ENCODE measurements around the gene MRPS18C.
"Not testable (repeated sequence)": the region's sequence is repeated elsewhere in the genome, so short reads cannot be mapped to it uniquely, and the experiment has no call there.

Gene MRPS18C

DNA sequence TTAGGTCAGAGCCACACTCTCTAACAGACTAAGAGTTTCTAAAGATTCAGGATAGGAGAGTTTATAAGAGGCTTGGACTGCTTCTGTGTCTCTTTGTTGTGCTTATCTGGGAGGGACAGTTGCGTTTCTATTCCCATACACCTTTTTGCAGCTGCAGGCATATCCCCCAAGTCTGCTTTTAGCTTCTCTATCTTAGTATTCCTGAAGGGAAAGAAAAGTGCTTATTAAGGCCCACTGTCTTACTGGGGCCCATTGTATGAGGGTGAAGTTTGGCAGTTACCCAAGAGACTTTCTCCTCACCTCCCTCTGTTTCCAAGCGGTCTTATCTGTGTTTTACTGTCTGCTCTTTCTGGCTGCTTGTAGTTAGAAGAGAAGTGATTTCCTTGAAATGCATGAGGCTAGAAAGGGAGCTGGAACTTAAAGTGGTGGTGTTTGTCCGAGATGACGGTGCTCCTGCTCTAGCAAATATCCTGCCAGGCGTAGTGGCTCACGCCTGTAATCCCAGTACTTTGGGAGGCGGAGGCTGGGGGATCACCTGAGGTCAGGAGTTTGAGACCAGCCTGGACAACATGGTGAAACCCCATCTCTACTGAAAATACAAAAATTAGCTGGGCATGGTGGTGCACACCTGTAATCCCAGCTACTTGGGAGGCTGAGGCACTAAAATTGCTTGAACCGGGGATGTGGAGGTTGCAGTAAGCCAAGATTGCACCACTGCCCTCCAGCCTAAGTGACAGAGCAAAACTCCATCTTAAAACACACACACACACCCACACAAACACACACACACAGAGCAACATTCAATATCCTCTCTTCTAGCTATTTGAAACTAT, 40.4 kb downstream of the MRPS18C start:
- DNase-seq (ENCODE audit: low read depth in 2 of 2), result not testable (repeated sequence)

DNA sequence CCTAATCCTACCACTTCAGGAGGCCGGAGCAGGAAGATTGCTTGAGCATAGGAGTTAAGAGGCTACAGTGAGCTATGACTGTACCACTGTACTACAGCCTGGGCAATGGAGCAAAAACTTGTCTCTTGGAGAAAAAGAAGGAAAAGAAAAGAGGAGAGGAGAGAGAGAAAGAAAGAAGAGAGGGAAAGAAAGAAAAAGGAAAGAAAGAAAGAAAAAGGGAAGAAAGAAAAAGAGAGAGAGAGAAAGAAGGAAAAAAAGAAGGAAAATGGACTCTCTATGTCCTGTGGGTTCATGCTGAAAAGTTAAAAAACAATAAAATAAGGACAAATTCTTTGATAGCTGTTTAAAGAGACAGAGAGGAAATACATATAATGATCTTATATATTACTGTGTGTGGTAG, 42.3 kb downstream of the MRPS18C start:
- no peak for DNase-seq (ENCODE audit: low read depth in 2 of 2)

DNA sequence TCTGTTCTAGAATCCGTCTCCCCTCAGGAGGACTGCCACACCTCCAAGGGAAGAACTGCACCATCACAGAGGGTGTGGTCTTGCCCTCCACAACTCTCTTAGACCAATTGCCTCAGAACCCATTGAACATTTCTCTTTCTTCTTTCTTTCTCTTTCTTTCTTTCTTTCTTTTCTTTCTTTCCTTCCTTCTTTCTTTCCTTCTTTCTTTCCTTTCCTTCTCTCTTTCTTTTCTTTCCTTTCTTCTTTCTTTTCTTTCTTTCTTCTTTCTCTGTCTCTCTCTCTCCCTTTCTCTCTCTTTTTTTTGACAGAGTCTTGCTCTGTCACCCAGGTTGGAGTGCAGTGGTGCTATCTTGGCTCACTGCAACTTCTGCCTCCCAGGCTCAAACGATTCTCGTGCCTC, 45.8 kb downstream of the MRPS18C start:
- DNase-seq (ENCODE audit: low read depth in 2 of 2), result not testable (repeated sequence)

DNA sequence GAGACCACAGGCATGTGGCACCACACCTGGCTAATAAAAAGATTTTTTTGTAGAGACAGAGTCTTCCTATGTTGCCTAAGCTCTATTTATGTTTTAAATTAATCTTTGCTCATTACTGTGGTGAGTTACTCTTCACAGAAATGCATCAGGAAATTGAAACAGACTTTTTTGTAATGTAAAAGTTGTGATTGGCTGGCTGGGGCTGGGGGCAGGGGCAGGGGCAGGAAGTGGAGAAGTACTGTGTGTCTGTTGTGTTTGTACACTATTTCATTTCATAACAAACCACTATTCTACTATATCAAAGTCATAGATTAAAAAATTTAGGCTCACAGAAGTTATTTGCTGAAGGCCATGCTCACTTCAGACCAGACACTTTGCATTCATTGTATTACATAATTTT, 48.1 kb downstream of the MRPS18C start:
- no peak for DNase-seq (ENCODE audit: low read depth in 2 of 2)

DNA sequence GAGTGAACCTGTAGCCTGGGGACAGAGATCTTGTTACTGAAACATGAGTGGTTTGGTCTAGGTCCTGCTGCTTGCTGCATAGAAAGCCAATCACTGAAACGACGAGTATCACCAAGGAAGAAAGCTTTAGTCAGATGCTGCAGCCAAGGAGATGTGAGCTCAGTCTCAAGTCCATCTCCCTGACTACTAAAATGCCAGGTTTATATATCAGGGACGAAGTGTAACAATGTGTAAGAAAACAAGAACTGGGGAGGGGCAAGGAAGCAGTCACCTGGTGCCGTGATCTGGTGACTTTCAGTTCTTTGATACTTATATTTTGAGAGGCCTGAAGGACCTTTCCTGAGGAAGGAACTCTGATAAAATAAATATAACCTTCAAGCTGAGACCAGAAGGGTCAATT, 48.6 kb downstream of the MRPS18C start:
- DNase-seq (ENCODE audit: low read depth in 2 of 2), result no peak

DNA sequence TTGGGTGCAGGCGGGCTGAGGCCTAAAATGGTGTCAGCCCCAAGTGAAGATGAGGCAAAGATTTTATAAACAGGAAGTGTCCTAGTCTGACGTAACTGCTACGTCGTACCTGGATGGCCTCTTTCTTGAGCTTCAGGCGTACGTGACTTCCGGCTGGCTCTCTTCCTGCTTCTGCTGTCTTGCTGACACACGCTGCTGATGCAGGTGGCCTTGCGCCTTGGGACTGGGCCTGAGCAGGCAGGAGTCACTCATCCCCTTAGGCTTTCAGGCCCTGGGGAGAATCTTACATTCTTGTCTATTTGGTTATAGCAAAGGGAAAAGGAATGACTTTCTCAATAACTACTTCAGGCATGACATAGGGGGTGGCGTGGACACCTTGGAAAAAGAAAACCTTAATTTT, 49.1 kb downstream of the MRPS18C start:
- DNase-seq (ENCODE audit: low read depth in 2 of 2), result no peak

DNA sequence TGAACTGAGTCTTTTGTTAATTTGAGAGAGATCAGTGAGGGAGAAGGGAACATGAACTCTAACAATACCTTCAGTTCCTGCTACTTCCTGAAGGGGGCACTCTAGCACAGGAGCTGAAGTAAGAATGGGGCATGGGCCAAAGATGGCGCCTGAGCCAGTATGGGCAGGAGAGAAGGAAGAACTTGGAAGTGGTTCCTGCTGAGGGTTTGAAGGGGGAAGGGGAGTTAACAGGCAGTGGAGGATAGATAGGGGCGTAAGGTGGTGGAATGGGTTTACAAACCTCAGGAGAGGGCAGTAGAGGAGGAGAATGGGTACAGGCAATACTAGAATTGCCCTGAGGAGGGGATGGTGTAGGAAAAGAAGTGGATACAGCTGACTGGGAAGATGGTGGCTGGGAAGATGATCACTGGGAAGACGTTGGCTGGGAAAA, 53.3 kb downstream of the MRPS18C start:
- DNase-seq (ENCODE audit: low read depth in 2 of 2), result peak in 1 of 2 experiments; percentile 15

DNA sequence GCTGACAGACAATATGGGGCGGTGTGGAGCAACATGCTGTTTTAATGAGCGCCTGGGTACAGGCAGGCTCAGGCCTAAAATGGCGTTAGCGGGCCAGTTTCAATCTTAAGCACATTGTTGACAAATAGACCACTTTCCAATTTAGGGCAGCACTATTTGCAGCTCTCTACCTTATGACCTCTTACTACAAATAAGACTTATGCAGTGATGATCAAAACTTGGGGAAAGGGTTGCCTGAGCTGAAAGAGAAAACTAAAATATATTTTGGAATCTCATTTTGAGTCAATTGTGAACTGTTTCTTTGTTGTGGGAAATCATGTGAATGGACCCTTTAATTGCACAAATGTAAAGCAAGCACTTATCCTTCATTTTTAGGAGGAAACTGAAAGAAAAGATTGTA, 54.6 kb downstream of the MRPS18C start:
- DNase-seq (ENCODE audit: low read depth in 2 of 2), result no peak

Data from fibroblast of skin of left quadriceps (primary cell).